Stimulated activated CD8-positive, alpha-beta memory T cell treated with anti-CD3 and anti-CD28 coated beads, Interleukin-15, amount 100 ng/mL, for 24 hours (primary cell): ENCODE results near the gene COA5.

Source experiments
- DNase-seq: peaks from one replicate; pipeline ENCODE4 v3.0.0-alpha.2; 2020; ENCODE audit warnings: low read depth

COA5 gene

GRCh38 chr2:98608116-98608961 lies at the start of gene COA5, which contains the start of gene UNC50:
Gene COA5, minus strand, starts transcription at chr2:98608512. Its CDS starts 107 bp downstream, at chr2:98608405.
Gene UNC50, plus strand, starts transcription at chr2:98608589. Its CDS starts 1,171 bp downstream, at chr2:98609760.
- peak; percentile 87 for DNase-seq

GRCh38 chr2:98656800-98657199 lies 48.5 kb upstream of the COA5 start:
- DNase-seq, result no peak

GRCh38 chr2:98654699-98655495 lies 46.6 kb upstream of the COA5 start:
- DNase-seq, result no peak

GRCh38 chr2:98650998-98651397 lies 42.7 kb upstream of the COA5 start:
- no peak for DNase-seq

- no peak for DNase-seq
Observed at GRCh38 chr2:98649992-98650375, 41.7 kb upstream of the COA5 start.

- DNase-seq, result peak; percentile 38
Observed at GRCh38 chr2:98649135-98649991, 41.1 kb upstream of the COA5 start.

- DNase-seq, result no peak
Observed at GRCh38 chr2:98648451-98648850, 40.1 kb upstream of the COA5 start.

- no peak for DNase-seq
Observed at GRCh38 chr2:98647636-98648035, 39.3 kb upstream of the COA5 start.

GRCh38 chr2:98643496-98644100 lies 35.3 kb upstream of the COA5 start:
- DNase-seq, result no peak

GRCh38 chr2:98637401-98638147 lies 29.3 kb upstream of the COA5 start:
- no peak for DNase-seq

GRCh38 chr2:98634406-98635092 lies 26.2 kb upstream of the COA5 start:
- no peak for DNase-seq

GRCh38 chr2:98632351-98632750 lies 24.0 kb upstream of the COA5 start:
- DNase-seq, result no peak

- DNase-seq, result no peak
Observed at GRCh38 chr2:98623657-98624056, 15.3 kb upstream of the COA5 start.

GRCh38 chr2:98617149-98617548 lies 8.8 kb upstream of the COA5 start:
- DNase-seq, result no peak

- DNase-seq, result no peak
Observed at GRCh38 chr2:98615481-98615880, 7.2 kb upstream of the COA5 start.

- no peak for DNase-seq
Observed at GRCh38 chr2:98614024-98614739, 5.9 kb upstream of the COA5 start.

GRCh38 chr2:98608962-98609604 lies 771 bp upstream of the COA5 start:
- no peak for DNase-seq

GRCh38 chr2:98607741-98608115 lies 584 bp downstream of the COA5 start:
- DNase-seq, result no peak

GRCh38 chr2:98607104-98607503 lies 1.2 kb downstream of the COA5 start:
- no peak for DNase-seq
